HFFc6 (cell line): ENCODE measurements around the gene ZNF592. TPM values are rescaled to one million over a fixed set of nuclear protein-coding genes. Genes with fewer than 3 reads are reported as not detected.

Source experiments
- DNase-seq: peaks from one replicate; pipeline ENCODE4 v3.0.0-alpha.2; 2018
- H3K27ac Mint-ChIP-seq: 2 replicates; pipeline ENCODE4 v1.8.0; 2020; ENCODE audit warnings: mild to moderate bottlenecking, mixed read lengths
- H3K27me3 Mint-ChIP-seq: 2 replicates; pipeline ENCODE4 v1.8.0; 2021; ENCODE audit warnings: mild to moderate bottlenecking, moderate library complexity, mixed read lengths; ENCODE audit not compliant: insufficient read depth
- H3K36me3 Mint-ChIP-seq: 2 replicates; pipeline ENCODE4 v1.8.0; 2021; ENCODE audit warnings: low read depth, mixed read lengths
- H3K4me1 Mint-ChIP-seq: 2 replicates; pipeline ENCODE4 v1.8.0; 2020; ENCODE audit warnings: low read depth, mixed read lengths
- H3K4me3 Mint-ChIP-seq: 2 replicates; pipeline ENCODE4 v1.8.0; 2020; ENCODE audit warnings: mild to moderate bottlenecking, moderate library complexity, mixed read lengths
- H3K9me3 Mint-ChIP-seq: 2 replicates; pipeline ENCODE4 v1.8.0; 2020; ENCODE audit warnings: mild to moderate bottlenecking, mixed read lengths
- total RNA-seq, 6 experiments: library from RNA; stranded (reverse); fragmentation: NEBNext Ultra II Directional; extraction: Animal tissue kit (Norgen Biotek cat#: 25700); gene quantifications; 2 replicates in 1 of 6; 3 replicates in 5 of 6; pipeline ENCODE4 v1.2.3, GENCODE V29; 2021
- TF ChIP-seq, protein P1 (sequence below): fragments of 200-600 bp; sonication (generic); IDR thresholded peaks from 2 replicates; pipeline ENCODE4 v1.5.0; 2021; ENCODE audit warnings: antibody characterized with exemption, mild to moderate bottlenecking

ZNF592 gene
- total RNA-seq, 6 experiments from 2014 or later: 15.4 to 19.0 (median 17.6) TPM

DNA sequence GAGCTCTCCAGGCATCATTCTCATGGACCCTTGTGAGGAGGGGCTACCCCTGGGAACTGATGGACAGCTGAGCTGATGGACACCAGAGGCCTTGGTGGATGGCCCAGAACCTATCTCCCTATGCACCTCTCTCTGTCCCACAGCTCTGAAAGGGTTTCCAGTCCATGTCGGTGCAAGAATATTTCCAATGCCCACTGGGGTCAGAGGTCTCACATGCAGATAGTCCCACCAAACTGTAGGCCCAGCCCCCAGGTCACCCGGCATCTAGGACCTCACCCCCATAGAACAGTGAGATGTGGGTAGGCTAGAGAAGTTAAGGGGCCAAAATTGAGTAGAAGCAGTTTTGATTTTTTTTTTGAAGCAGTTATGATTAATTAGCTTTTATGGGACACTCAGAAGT is 71.4 kb downstream of the ZNF592 start:
- Mint-ChIP-seq H3K36me3 (no peaks in the 10 kb centered on the region), H3K4me1 (peaks cover 14% of the 10 kb centered on the region), H3K27ac (no peak overlapping the region), H3K4me3 (no peak overlapping the region), H3K9me3 (no peaks in the 10 kb centered on the region), H3K27me3 (peaks cover 7% of the 10 kb centered on the region)
- DNase-seq: no peak
- TF ChIP-seq, protein P1, sequence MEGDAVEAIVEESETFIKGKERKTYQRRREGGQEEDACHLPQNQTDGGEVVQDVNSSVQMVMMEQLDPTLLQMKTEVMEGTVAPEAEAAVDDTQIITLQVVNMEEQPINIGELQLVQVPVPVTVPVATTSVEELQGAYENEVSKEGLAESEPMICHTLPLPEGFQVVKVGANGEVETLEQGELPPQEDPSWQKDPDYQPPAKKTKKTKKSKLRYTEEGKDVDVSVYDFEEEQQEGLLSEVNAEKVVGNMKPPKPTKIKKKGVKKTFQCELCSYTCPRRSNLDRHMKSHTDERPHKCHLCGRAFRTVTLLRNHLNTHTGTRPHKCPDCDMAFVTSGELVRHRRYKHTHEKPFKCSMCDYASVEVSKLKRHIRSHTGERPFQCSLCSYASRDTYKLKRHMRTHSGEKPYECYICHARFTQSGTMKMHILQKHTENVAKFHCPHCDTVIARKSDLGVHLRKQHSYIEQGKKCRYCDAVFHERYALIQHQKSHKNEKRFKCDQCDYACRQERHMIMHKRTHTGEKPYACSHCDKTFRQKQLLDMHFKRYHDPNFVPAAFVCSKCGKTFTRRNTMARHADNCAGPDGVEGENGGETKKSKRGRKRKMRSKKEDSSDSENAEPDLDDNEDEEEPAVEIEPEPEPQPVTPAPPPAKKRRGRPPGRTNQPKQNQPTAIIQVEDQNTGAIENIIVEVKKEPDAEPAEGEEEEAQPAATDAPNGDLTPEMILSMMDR: no peak

DNA sequence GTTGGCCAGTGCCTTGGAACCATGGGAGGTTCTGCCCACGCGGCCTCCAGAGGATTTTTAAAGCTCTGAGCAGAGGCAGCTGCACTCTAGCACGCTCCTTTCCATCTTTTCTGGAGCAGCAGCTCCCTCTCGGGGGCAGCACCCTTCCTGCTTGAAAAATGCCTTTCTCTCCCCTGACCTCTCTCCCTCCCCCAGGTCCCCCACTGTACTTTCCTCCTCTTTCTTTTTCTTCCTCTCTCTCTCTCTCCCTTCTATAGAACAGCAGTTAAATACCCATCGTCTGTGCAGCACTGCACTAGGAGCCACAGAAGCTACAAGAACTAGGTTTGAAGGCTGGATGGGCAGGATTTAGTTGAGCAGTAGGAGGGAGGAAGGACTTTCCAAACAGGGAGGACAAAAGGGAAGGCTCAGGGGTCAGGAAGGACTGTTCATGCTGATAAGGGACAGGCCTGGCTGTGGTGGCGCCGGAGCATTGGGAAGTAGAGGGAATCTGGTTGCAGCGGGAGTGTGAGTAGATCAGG is 73.2 kb downstream of the ZNF592 start:
- Mint-ChIP-seq H3K27ac (no peak overlapping the region), H3K4me1 (peaks cover 14% of the 10 kb centered on the region), H3K36me3 (no peaks in the 10 kb centered on the region), H3K27me3 (peaks cover 8% of the 10 kb centered on the region), H3K4me3 (no peak overlapping the region), H3K9me3 (no peaks in the 10 kb centered on the region)
- TF ChIP-seq, protein P1: no peak
- DNase-seq: no peak

GRCh38 chr15:84822653-84823281 is 74.4 kb downstream of the ZNF592 start:
- Mint-ChIP-seq H3K4me1 (peaks cover 14% of the 10 kb centered on the region), H3K36me3 (no peaks in the 10 kb centered on the region), H3K27ac (no peak overlapping the region), H3K9me3 (no peaks in the 10 kb centered on the region), H3K27me3 (peaks cover 8% of the 10 kb centered on the region), H3K4me3 (no peak overlapping the region)
- TF ChIP-seq, protein P1: no peak
- no peak for DNase-seq

- Mint-ChIP-seq H3K4me3 (no peak overlapping the region), H3K9me3 (no peaks in the 10 kb centered on the region), H3K27ac (no peak overlapping the region), H3K27me3 (peaks cover 10% of the 10 kb centered on the region), H3K36me3 (no peaks in the 10 kb centered on the region), H3K4me1 (peaks cover 9% of the 10 kb centered on the region; the same call in 1 of the 2 replicates)
- no peak for DNase-seq
- TF ChIP-seq, protein P1: 0 out of 2 replicates have a peak, but pooled peaks have one; percentile 8
Observed at GRCh38 chr15:84823282-84823878, 75.0 kb downstream of the ZNF592 start.

GRCh38 chr15:84824260-84825007 is 76.0 kb downstream of the ZNF592 start:
- Mint-ChIP-seq H3K36me3 (no peaks in the 10 kb centered on the region), H3K27me3 (peaks cover 10% of the 10 kb centered on the region), H3K4me1 (no peaks in the 10 kb centered on the region), H3K9me3 (no peaks in the 10 kb centered on the region), H3K27ac (no peak overlapping the region), H3K4me3 (no peak overlapping the region)
- TF ChIP-seq, protein P1: no peak
- no peak for DNase-seq
